GM04504 (cell line): ENCODE measurements around the gene PLEKHH2.
"Not testable (repeated sequence)": the region's sequence is repeated elsewhere in the genome, so short reads cannot be mapped to it uniquely, and the experiment has no call there.

Experiments used
- DNase-seq: peaks from one replicate; pipeline ENCODE4 v3.0.0-alpha.2; 2012; ENCODE audit warnings: low read depth

PLEKHH2 gene

GRCh38 chr2:43717322-43717721 is 80.3 kb downstream of the PLEKHH2 start:
- no peak for DNase-seq

- no peak for DNase-seq
These were observed 81.6 kb downstream of the PLEKHH2 start for GRCh38 chr2:43718530-43719124.

GRCh38 chr2:43724728-43725526 is 87.9 kb downstream of the PLEKHH2 start:
- no peak for DNase-seq

GRCh38 chr2:43725711-43726246 is 88.7 kb downstream of the PLEKHH2 start:
- DNase-seq: no peak

- DNase-seq: not testable (repeated sequence)
These were observed 90.0 kb downstream of the PLEKHH2 start for GRCh38 chr2:43726961-43727633.

GRCh38 chr2:43727634-43728014 is 90.6 kb downstream of the PLEKHH2 start:
- no peak for DNase-seq

- no peak for DNase-seq
These were observed 92.6 kb downstream of the PLEKHH2 start for GRCh38 chr2:43729491-43730174.

GRCh38 chr2:43731211-43731610 is 94.2 kb downstream of the PLEKHH2 start:
- DNase-seq: no peak

- DNase-seq: no peak
These were observed 99.6 kb downstream of the PLEKHH2 start for GRCh38 chr2:43736637-43737036.

GRCh38 chr2:43737097-43737854 is 100.2 kb downstream of the PLEKHH2 start:
- peak; percentile 58 for DNase-seq

GRCh38 chr2:43737855-43738254 is 100.8 kb downstream of the PLEKHH2 start:
- DNase-seq: no peak

GRCh38 chr2:43738257-43738656 is 101.2 kb downstream of the PLEKHH2 start:
- no peak for DNase-seq

GRCh38 chr2:43743706-43744105 is 106.6 kb downstream of the PLEKHH2 start:
- DNase-seq: no peak

- DNase-seq: no peak
These were observed 108.4 kb downstream of the PLEKHH2 start for GRCh38 chr2:43745457-43745856.

GRCh38 chr2:43748333-43748732 is 111.3 kb downstream of the PLEKHH2 start:
- no peak for DNase-seq

GRCh38 chr2:43749583-43749982 is 112.5 kb downstream of the PLEKHH2 start:
- no peak for DNase-seq

GRCh38 chr2:43751476-43751990 is 114.5 kb downstream of the PLEKHH2 start:
- DNase-seq: no peak

- no peak for DNase-seq
These were observed 115.2 kb downstream of the PLEKHH2 start for GRCh38 chr2:43752302-43752701.

- DNase-seq: no peak
These were observed 117.1 kb downstream of the PLEKHH2 start for GRCh38 chr2:43754180-43754579.

GRCh38 chr2:43758739-43759138 is 121.7 kb downstream of the PLEKHH2 start:
- peak; percentile 63 for DNase-seq

- DNase-seq: peak; percentile 73
These were observed 122.1 kb downstream of the PLEKHH2 start for GRCh38 chr2:43759195-43759594.
